Measurements from ENCODE around the gene PSMD4. TPM values are rescaled to one million over a fixed set of nuclear protein-coding genes. Genes with fewer than 3 reads are reported as not detected.

The PSMD4 gene
- total RNA-seq, 1 experiment from 2014 or later: 99.7 TPM

GRCh38 chr1:151314137-151314875, 59.8 kb downstream of the PSMD4 start:
- Histone ChIP-seq H3K36me3 (ENCODE audit: insufficient read depth, low read length) (peaks cover 12% of the 10 kb centered on the region; the same call in 1 of the 2 replicates), H3K79me2 (ENCODE audit: low read length) (peaks cover 28% of the 10 kb centered on the region), H3K4me2 (ENCODE audit: low read depth, low read length, poor library complexity, severe bottlenecking) (no peak overlapping the region), H3K9me3 (ENCODE audit: low read length) (no peaks in the 10 kb centered on the region), H2AFZ (ENCODE audit: low read length) (no peak overlapping the region), H3K27ac (ENCODE audit: low read length) (no peak overlapping the region), H4K20me1 (ENCODE audit: insufficient read depth, low read depth, low read length) (no peaks in the 10 kb centered on the region), H3K9me2 (replicated peaks; ENCODE audit: insufficient read depth, low read length) (no peaks in the 10 kb centered on the region), H3K9ac (ENCODE audit: low read length) (no peak overlapping the region), H3K4me1 (ENCODE audit: low read length) (peaks cover 31% of the 10 kb centered on the region), H3K4me3 (ENCODE audit: low read length) (no peak overlapping the region), H3K27me3 (ENCODE audit: low read length) (no peaks in the 10 kb centered on the region)
- no peak for DNase-seq

- no peaks in the 10 kb centered on the region for H3K9me3 ChIP-seq (ENCODE audit: low read length)
- H3K9me2 ChIP-seq (replicated peaks; ENCODE audit: insufficient read depth, low read length): no peaks in the 10 kb centered on the region
- peaks cover 17% of the 10 kb centered on the region for H3K4me1 ChIP-seq (ENCODE audit: low read length)
- peaks cover 24% of the 10 kb centered on the region for H3K79me2 ChIP-seq (ENCODE audit: low read length)
- no peaks in the 10 kb centered on the region for H3K27me3 ChIP-seq (ENCODE audit: low read length)
- H3K4me3 ChIP-seq (ENCODE audit: low read length): no peak overlapping the region
- H3K4me2 ChIP-seq (ENCODE audit: low read depth, low read length, poor library complexity, severe bottlenecking): no peak overlapping the region
- peaks cover 10% of the 10 kb centered on the region; the same call in 1 of the 2 replicates for H3K36me3 ChIP-seq (ENCODE audit: insufficient read depth, low read length)
- H3K27ac ChIP-seq (ENCODE audit: low read length): no peak overlapping the region
- no peak overlapping the region for H2AFZ ChIP-seq (ENCODE audit: low read length)
- no peak overlapping the region for H3K9ac ChIP-seq (ENCODE audit: low read length)
- DNase-seq: no peak
- no peaks in the 10 kb centered on the region for H4K20me1 ChIP-seq (ENCODE audit: insufficient read depth, low read depth, low read length)
Measured at GRCh38 chr1:151315565-151316235, 61.2 kb downstream of the PSMD4 start.

Small RNAs within 50 kb of the gene (small RNA-seq; reads per million reads assigned to genes)
- 0.24 reads per million for gene RN7SL444P

Other genes starting within 250 kb of the PSMD4 start
- 9.9 and 13.0 TPM in 2 replicates for gene MINDY1, start 247.8 kb upstream of the PSMD4 start, total RNA-seq (2014; rRNA removed; shearing (Covaris generic); ENCODE audit: low replicate concordance)
- gene PRUNE1, start 246.3 kb upstream of the PSMD4 start, total RNA-seq (2014; rRNA removed; shearing (Covaris generic); ENCODE audit: low replicate concordance): 28.8 and 35.0 TPM in 2 replicates
- 0.63 and 1.4 TPM in 2 replicates for gene BNIPL, start 218.1 kb upstream of the PSMD4 start, total RNA-seq (2014; rRNA removed; shearing (Covaris generic); ENCODE audit: low replicate concordance)
- 2.5 and 4.6 TPM in 2 replicates for gene C1orf56, start 207.0 kb upstream of the PSMD4 start, total RNA-seq (2014; rRNA removed; shearing (Covaris generic); ENCODE audit: low replicate concordance)
- gene CDC42SE1, start 195.1 kb upstream of the PSMD4 start, total RNA-seq (2014; rRNA removed; shearing (Covaris generic); ENCODE audit: low replicate concordance): 90.8 and 100 TPM in 2 replicates
- 5.3 and 8.3 TPM in 2 replicates for gene MLLT11, start 194.3 kb upstream of the PSMD4 start, total RNA-seq (2014; rRNA removed; shearing (Covaris generic); ENCODE audit: low replicate concordance)
- 6.7 and 6.9 TPM in 2 replicates for gene GABPB2, start 184.0 kb upstream of the PSMD4 start, total RNA-seq (2014; rRNA removed; shearing (Covaris generic); ENCODE audit: low replicate concordance)
- 1.4 and 1.6 TPM in 2 replicates for gene SEMA6C, start 108.1 kb upstream of the PSMD4 start, total RNA-seq (2014; rRNA removed; shearing (Covaris generic); ENCODE audit: low replicate concordance)
- 29.3 and 30.7 TPM in 2 replicates for gene TNFAIP8L2, start 98.1 kb upstream of the PSMD4 start, total RNA-seq (2014; rRNA removed; shearing (Covaris generic); ENCODE audit: low replicate concordance)
- 2.1 and 6.6 TPM in 2 replicates for gene LYSMD1, start 88.8 kb upstream of the PSMD4 start, total RNA-seq (2014; rRNA removed; shearing (Covaris generic); ENCODE audit: low replicate concordance)
- gene SCNM1, start 88.6 kb upstream of the PSMD4 start, total RNA-seq (2014; rRNA removed; shearing (Covaris generic); ENCODE audit: low replicate concordance): 78.9 and 84.1 TPM in 2 replicates
- gene TMOD4, start 78.8 kb upstream of the PSMD4 start, total RNA-seq (2014; rRNA removed; shearing (Covaris generic); ENCODE audit: low replicate concordance): 0.52 TPM in 1 of 2 replicates, not detected in the other
- gene VPS72, start 64.5 kb upstream of the PSMD4 start, total RNA-seq (2014; rRNA removed; shearing (Covaris generic); ENCODE audit: low replicate concordance): 54.4 and 59.8 TPM in 2 replicates
- gene PIP5K1A, start 56.2 kb upstream of the PSMD4 start, total RNA-seq (2014; rRNA removed; shearing (Covaris generic); ENCODE audit: low replicate concordance): 72.8 and 75.9 TPM in 2 replicates
- 21.3 and 33.5 TPM in 2 replicates for gene ZNF687, start 27.6 kb downstream of the PSMD4 start, total RNA-seq (2014; rRNA removed; shearing (Covaris generic); ENCODE audit: low replicate concordance)
- 29.4 and 42.6 TPM in 2 replicates for gene PI4KB, start 72.7 kb downstream of the PSMD4 start, total RNA-seq (2014; rRNA removed; shearing (Covaris generic); ENCODE audit: low replicate concordance)
- 101 and 159 TPM in 2 replicates for gene RFX5, start 92.5 kb downstream of the PSMD4 start, total RNA-seq (2014; rRNA removed; shearing (Covaris generic); ENCODE audit: low replicate concordance)
- not detected in 2 replicates for gene SELENBP1, start 118.0 kb downstream of the PSMD4 start, total RNA-seq (2014; rRNA removed; shearing (Covaris generic); ENCODE audit: low replicate concordance)
- gene PSMB4, start 144.8 kb downstream of the PSMD4 start, total RNA-seq (2014; rRNA removed; shearing (Covaris generic); ENCODE audit: low replicate concordance): 346 and 381 TPM in 2 replicates
- 54.1 and 78.7 TPM in 2 replicates for gene POGZ, start 204.8 kb downstream of the PSMD4 start, total RNA-seq (2014; rRNA removed; shearing (Covaris generic); ENCODE audit: low replicate concordance)

Measured in Karpas-422 (cell line).